GM18909 (cell line): ENCODE measurements around the gene SLC25A17.
"Not testable (repeated sequence)": the region's sequence is repeated elsewhere in the genome, so short reads cannot be mapped to it uniquely, and the experiment has no call there.

ENCODE experiments used
- ATAC-seq: cut with Tn5 transposase; IDR thresholded peaks from one replicate; pipeline ENCODE4 v1.9.1; 2021; ENCODE audit warnings: mild to moderate bottlenecking; ENCODE audit not compliant: unreplicated experiment, poor library complexity

SLC25A17 gene

GRCh38 chr22:40818747-40819598, at the start of gene SLC25A17:
Gene SLC25A17, minus strand, starts transcription at chr22:40819346. Its CDS starts 98 bp downstream, at chr22:40819248.
- peak; percentile 69 for ATAC-seq

GRCh38 chr22:40868379-40868778, 49.2 kb upstream of the SLC25A17 start:
- not testable (repeated sequence) for ATAC-seq

GRCh38 chr22:40867109-40867508, 48.0 kb upstream of the SLC25A17 start:
- no peak for ATAC-seq

- ATAC-seq = no peak
Observed at GRCh38 chr22:40862537-40862936, 43.4 kb upstream of the SLC25A17 start.

- no peak for ATAC-seq
Observed at GRCh38 chr22:40862013-40862412, 42.9 kb upstream of the SLC25A17 start, which contains the start of gene DNAJB7. Gene DNAJB7, minus strand, starts transcription at chr22:40862113. Its CDS starts 119 bp downstream, at chr22:40861994.

GRCh38 chr22:40857309-40857855, 38.2 kb upstream of the SLC25A17 start:
- no peak for ATAC-seq

GRCh38 chr22:40856513-40857308, 37.6 kb upstream of the SLC25A17 start, which contains the start of the genes ST13 and XPNPEP3:
Gene ST13, minus strand, starts transcription at chr22:40856639. Its CDS starts 99 bp downstream, at chr22:40856540.
Gene XPNPEP3, plus strand, starts transcription at chr22:40857148. Its CDS starts 34 bp downstream, at chr22:40857182.
- ATAC-seq = peak; percentile 88

- peak; percentile 26 for ATAC-seq
Observed at GRCh38 chr22:40855979-40856512, 36.9 kb upstream of the SLC25A17 start.

- ATAC-seq = no peak
Observed at GRCh38 chr22:40855071-40855978, 36.2 kb upstream of the SLC25A17 start.

- ATAC-seq = no peak
Observed at GRCh38 chr22:40853961-40854360, 34.8 kb upstream of the SLC25A17 start.

GRCh38 chr22:40853333-40853732, 34.2 kb upstream of the SLC25A17 start:
- no peak for ATAC-seq

- ATAC-seq = not testable (repeated sequence)
Observed at GRCh38 chr22:40845816-40846215, 26.7 kb upstream of the SLC25A17 start.

- no peak for ATAC-seq
Observed at GRCh38 chr22:40844951-40845350, 25.8 kb upstream of the SLC25A17 start.

- ATAC-seq = no peak
Observed at GRCh38 chr22:40838486-40838885, 19.3 kb upstream of the SLC25A17 start.

- ATAC-seq = no peak
Observed at GRCh38 chr22:40834619-40835018, 15.5 kb upstream of the SLC25A17 start.

- no peak for ATAC-seq
Observed at GRCh38 chr22:40829131-40829530, 10.0 kb upstream of the SLC25A17 start.

- ATAC-seq = no peak
Observed at GRCh38 chr22:40826984-40827741, 8.0 kb upstream of the SLC25A17 start.

- not testable (repeated sequence) for ATAC-seq
Observed at GRCh38 chr22:40826292-40826691, 7.1 kb upstream of the SLC25A17 start.

- ATAC-seq = no peak
Observed at GRCh38 chr22:40823426-40823825, 4.3 kb upstream of the SLC25A17 start.
